Endothelial cell of umbilical vein (primary cell): ENCODE measurements around the gene EFCAB5.

ENCODE experiments used
- CTCF ChIP-seq, 2 donors: IDR thresholded peaks; 1 replicate in 1 of 2; 2 replicates in 1 of 2; pipeline ENCODE4 v1.5.1; 2011; ENCODE audit warnings: low read length in 2 of 2, mild to moderate bottlenecking in 2 of 2, moderate library complexity in 2 of 2, control low read depth in 1 of 2, inconsistent platforms in 1 of 2, low read depth in 1 of 2; ENCODE audit not compliant: insufficient read depth in 1 of 2; ENCODE audit errors: extremely low read depth in 1 of 2
- EZH2 ChIP-seq: IDR thresholded peaks from 2 replicates; pipeline ENCODE4 v1.6.1; 2012; ENCODE audit warnings: borderline replicate concordance, low read depth, mild to moderate bottlenecking, moderate library complexity, low read length, inconsistent platforms; ENCODE audit not compliant: severe bottlenecking
- FOS ChIP-seq: IDR thresholded peaks from 2 replicates; pipeline ENCODE4 v1.6.1; 2011; ENCODE audit warnings: mild to moderate bottlenecking, low read length, moderate library complexity, borderline replicate concordance; ENCODE audit not compliant: insufficient read depth
- GATA2 ChIP-seq: IDR thresholded peaks from 2 replicates; pipeline ENCODE4 v1.7.0; 2011; ENCODE audit warnings: low read depth, mild to moderate bottlenecking, moderate library complexity, mixed read lengths, low read length; ENCODE audit not compliant: insufficient read length, insufficient read depth
- JUN ChIP-seq: IDR thresholded peaks from 2 replicates; pipeline ENCODE4 v1.6.1; 2011; ENCODE audit warnings: borderline replicate concordance, low read depth; ENCODE audit not compliant: insufficient read length, insufficient read depth
- MAX ChIP-seq: IDR thresholded peaks from 2 replicates; pipeline ENCODE4 v1.6.1; 2011; ENCODE audit not compliant: insufficient read depth, insufficient read length
- MYC ChIP-seq: IDR thresholded peaks from one replicate; pipeline ENCODE4 v1.6.1; 2011; ENCODE audit warnings: mild to moderate bottlenecking, low read depth, low read length
- POLR2A ChIP-seq: IDR thresholded peaks from 2 replicates; pipeline ENCODE4 v1.6.1; 2012; ENCODE audit warnings: low read depth, mild to moderate bottlenecking, control low read depth, low read length
- POLR2AphosphoS5 ChIP-seq: IDR thresholded peaks from 2 replicates; pipeline ENCODE4 v1.6.1; 2012; ENCODE audit warnings: low read depth, mild to moderate bottlenecking, control low read depth, low read length, moderate library complexity; ENCODE audit not compliant: insufficient read depth

- no peak for TF ChIP-seq POLR2AphosphoS5
- TF ChIP-seq CTCF (IDR thresholded peaks at IDR 0.05; ENCODE audit: extremely low read depth in 1 of 2, insufficient read depth in 1 of 2, low read depth in 1 of 2, low read length in 2 of 2), result no peak
- no peak for TF ChIP-seq POLR2A
- no peak for TF ChIP-seq EZH2
- no peak for TF ChIP-seq MYC
- no peak for TF ChIP-seq MAX
- no peak for TF ChIP-seq GATA2
- no peak for TF ChIP-seq JUN
- TF ChIP-seq FOS, result no peak
These were observed 191.2 kb downstream of the EFCAB5 start for GRCh38 chr17:30132615-30133014.
